GM21423 (cell line): Measurements from ENCODE around the gene KIF4A.
A peak's percentile ranks its signal among the peaks of the same experiment; 100 is the strongest.
"Not testable (repeated sequence)": the region's sequence is repeated elsewhere in the genome, so short reads cannot be mapped to it uniquely, and the experiment has no call there.

Experiments
- ATAC-seq: cut with Tn5 transposase; IDR thresholded peaks from one replicate; pipeline ENCODE4 v1.9.1; 2021; ENCODE audit warnings: mild to moderate bottlenecking, moderate library complexity; ENCODE audit not compliant: unreplicated experiment

Gene KIF4A

GRCh38 chrX:70289793-70290770 is at the start of gene KIF4A, which contains the start of gene PDZD11:
Gene KIF4A (plus strand): TSS chrX:70290104. CDS start chrX:70290459, 355 bp downstream.
Gene PDZD11 (minus strand): TSS chrX:70289927. CDS start chrX:70289341, 586 bp downstream.
- ATAC-seq, result peak; percentile 97

DNA sequence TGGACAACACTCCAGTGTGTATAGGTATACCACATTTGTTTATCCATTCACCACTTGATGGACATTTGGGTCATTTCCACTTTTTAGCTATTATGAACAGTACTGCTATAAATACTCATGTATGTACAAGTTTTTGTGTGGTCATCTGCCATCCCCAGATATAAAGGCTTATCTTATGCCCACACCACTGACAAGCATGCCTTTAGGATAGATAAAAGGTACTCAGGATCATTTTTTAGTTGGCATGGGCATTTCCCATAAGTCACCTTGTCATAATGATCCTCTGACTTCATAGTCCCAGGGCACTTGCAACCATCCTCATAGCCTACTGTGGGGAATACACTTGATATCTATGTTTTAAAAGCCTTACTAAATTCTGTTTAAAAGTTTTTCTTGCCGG is 49.2 kb upstream of the KIF4A start:
- ATAC-seq, result no peak

DNA sequence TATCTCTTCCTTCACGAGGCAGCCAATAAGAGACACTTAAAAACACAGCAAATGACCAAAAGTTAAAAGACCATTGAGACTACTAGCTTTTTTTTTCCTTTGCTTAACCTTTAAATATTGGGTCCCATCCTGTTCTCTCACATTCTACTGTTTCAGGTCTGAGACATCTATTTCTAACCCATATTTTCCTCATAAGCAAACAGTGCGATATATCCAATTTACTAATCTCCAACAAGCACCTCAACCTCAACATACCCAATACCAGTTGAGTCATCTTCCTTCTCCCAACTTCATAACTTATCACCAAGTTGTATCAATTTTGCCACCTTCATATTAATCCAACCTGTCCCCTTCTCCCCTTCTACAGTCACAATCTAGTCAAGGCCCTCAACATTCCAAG is 48.4 kb upstream of the KIF4A start:
- no peak for ATAC-seq

GRCh38 chrX:70243601-70244000 is 46.3 kb upstream of the KIF4A start:
- not testable (repeated sequence) for ATAC-seq

DNA sequence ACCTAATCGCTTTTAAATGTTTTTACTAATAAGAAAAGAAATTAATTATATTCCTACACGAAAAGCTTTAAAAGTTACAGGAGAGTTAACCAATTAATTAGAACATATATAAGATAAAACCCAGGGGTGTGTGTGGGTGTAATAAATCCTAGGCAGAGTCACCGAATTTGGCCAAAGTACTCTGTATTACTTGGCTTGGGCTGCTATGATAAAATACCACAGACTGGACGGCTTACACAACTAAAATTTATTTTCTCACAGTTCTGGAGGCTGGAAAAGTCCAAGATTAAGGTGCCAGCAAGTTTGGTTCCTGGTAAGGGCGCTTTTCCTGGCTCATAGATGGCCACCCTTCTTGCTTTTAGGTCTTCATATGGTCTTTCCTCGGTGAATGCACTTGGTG is 45.0 kb upstream of the KIF4A start:
- no peak for ATAC-seq

GRCh38 chrX:70247252-70247651 is 42.7 kb upstream of the KIF4A start:
- ATAC-seq, result no peak

- ATAC-seq, result no peak
Observed at GRCh38 chrX:70252491-70252890, 37.4 kb upstream of the KIF4A start.

- no peak for ATAC-seq
Observed at GRCh38 chrX:70253377-70254062, 36.4 kb upstream of the KIF4A start.

- ATAC-seq, result no peak
Observed at GRCh38 chrX:70254063-70254400, 35.9 kb upstream of the KIF4A start.

DNA sequence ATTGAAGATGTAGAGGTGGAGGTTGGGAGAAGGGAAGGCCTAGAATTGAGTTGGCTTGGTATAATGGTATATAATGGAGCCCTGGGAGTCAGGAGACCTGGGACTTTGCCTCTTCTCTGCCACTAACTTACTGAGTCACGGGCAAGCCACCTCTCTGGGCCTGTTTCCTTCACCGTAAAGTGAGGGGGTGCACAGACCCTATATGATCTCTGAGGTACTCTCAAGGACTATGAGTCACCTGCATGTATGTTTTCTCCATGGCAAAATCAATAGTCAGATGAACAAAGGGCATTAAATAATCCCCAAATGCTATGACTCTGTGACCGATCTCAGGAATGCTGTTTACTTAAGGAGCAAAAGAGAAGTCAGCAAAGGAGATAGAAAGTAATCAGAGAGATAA is 35.0 kb upstream of the KIF4A start:
- no peak for ATAC-seq

- no peak for ATAC-seq
Observed at GRCh38 chrX:70255452-70255851, 34.5 kb upstream of the KIF4A start.

GRCh38 chrX:70257423-70258288 is 32.2 kb upstream of the KIF4A start:
- no peak for ATAC-seq

DNA sequence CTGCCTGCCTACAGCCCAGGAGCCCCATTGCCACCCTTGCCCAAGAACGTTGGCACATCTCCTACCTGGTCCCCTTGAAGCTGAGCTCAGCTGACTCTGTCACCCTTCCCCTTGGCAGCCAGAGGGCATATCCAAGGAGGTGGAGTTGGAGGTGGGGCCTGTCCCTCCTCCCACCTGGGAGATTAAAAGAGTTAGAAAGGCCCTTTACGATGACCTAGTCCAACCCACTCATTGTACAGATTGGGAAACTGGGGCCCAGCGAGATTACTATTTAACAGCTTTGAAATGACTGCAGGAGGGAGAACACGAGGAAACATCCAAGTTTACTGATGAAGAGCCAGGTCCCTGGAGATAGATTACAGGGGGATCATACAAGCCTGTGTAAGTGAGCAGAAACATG is 29.8 kb upstream of the KIF4A start, which contains the start of gene P2RY4:
P2RY4 (minus strand) TSS at position 101 of the 400 bp plus-strand sequence. CDS start 580 bp downstream, outside the sequence.
- no peak for ATAC-seq

DNA sequence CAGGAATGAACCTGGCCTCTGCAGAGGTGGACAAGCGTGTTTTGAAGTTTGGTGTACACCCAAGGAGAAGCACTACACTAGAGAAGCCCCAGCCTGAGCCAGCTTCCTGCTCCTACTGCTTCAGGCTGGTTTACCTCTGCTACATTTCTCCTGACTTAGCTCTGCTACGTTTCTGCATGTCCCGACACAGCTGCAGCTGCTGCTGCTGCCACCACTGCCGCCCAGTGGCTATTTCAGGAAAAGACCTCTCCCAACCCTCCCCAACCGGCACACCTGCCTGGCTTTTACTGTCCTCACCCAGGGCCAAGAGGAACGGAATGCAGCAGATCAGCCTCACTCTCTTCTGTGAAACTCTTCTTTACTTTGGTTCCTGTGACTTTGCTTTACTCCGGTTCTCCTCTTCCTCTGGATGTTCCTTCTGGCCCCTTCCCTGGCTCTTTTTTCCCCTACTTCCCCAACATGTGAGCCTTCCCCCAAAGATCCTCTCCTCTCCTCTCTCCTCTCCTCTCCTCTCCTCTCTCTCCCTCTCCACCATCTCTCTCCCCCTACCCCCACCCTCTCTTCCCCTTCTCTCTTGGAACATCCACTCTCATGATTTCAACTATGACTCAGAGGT is 26.8 kb upstream of the KIF4A start:
- peak; percentile 49 for ATAC-seq

DNA sequence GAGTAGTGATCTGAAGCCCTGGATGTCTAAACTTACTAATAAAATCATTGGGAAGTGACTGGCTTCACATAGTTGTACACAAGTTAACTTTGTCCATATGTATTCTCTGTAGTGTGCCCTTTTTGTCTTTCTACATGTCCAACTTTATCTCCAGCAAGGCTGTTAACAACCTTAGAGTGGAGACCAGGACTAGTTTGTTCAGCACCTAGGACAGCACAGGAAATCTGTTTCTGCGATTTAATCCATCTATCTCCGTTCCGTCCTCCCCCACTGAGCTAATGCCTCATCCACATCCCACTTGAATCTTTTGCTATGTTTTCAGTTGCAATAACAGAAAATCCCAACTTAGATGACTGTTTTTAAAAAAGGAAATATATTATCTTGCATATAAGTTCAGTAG is 25.1 kb upstream of the KIF4A start:
- ATAC-seq, result no peak

DNA sequence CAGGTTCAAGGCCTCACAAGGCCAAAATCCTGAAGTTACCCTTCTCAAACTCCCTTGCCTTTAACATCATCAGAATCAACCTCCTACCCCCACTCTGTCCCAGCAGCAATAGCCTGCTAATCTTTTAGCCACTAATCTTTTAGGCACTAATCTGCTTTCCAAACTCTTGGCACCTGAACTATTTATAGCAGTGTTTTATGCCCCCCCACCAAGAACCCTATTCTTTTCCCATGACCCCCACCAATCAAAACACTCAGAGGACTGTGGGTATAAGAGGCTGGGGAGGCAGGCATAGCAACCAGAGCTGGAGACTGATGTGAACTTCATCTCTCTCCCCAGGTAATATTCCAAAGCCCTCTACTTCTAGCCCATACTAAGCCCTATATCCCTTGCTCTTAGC is 21.9 kb upstream of the KIF4A start, which contains the start of gene ARR3:
ARR3 (plus strand) TSS at position 301 of the 400 bp plus-strand sequence. CDS start 1,052 bp downstream, outside the sequence.
- no peak for ATAC-seq

DNA sequence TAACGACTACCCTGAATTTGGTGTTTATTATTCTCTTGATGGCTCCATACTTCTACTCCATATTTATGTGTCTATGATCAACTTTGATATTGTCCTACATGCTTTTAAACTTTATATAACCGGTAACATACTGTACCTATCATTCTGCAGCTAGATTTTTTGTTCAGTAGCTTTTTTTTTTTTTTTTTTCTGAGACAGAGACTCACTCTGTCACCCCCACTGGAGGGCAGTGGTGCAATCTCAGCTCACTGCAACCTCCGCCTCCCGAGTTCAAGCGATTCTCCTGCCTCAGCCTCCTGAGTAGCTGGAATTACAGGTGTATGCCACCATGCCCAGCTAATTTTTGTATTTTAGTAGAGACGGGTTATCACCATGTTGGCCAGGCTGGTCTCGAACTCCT is 15.9 kb upstream of the KIF4A start:
- ATAC-seq, result not testable (repeated sequence)

DNA sequence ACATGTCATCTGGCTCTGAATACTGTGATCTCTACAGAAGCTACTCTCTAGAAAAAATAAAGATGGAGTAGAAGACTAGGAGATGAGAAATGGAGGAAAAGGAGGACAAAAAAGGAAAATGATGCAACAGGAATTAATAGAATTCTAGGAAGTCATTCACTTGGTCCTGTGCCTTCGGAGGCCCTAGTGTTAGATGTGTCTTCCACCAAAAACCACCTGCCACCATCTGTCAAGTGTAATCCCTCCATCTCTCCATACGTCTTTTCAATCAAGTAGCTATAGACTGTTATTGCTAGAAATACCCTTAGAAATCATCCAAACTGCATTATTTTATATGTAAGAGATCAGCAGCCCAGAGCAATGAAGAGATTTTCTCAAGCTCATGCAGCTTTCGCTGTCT is 10.8 kb upstream of the KIF4A start:
- no peak for ATAC-seq

DNA sequence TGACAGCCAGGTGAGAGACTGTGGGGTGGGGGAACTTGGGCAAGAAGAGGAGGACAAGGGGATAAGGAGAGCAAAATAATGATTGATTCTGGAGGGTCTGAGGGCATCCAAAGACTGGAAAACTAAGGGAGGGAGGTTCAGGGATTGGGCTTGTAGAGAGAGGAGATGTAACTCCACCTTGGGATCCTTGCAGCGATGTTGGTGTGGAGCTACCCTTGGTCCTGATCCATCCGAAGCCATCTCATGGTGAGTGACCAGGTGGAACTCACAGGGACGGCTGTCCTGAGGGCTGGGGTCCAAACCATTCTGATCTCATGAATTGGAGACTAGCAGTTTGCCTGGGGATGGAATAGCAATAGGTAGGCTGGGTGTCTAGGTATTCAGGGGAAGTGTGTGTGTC is 9.3 kb upstream of the KIF4A start:
- ATAC-seq, result no peak

DNA sequence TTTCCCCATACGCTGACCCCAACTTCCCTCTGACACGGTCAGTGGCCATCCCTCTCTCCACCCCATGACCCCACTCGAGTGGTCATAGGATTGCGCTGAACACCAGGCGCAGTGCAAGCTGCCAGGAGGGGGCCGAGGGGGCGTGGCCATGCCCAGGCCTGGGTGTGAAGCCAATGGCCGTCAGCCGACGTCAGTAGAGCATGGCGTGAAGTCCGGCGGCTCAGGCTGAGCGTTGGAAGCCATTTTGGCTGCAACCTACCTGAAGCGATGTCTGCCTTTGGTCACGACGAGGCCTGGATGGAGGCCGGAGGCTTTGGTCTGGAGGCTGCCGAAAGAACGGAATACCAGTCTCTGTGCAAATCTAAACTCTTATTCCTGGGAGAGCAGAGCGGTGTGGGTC is 8.0 kb upstream of the KIF4A start, which contains the start of gene RAB41:
RAB41 (plus strand) TSS at position 222 of the 400 bp plus-strand sequence; CDS start at position 268, 46 bp downstream.
- ATAC-seq, result no peak
